CD4-positive, alpha-beta T cell treated with Interleukin-15 for 1 hour (primary cell): ENCODE data around the gene PACS2.
"Not testable (repeated sequence)": the region's sequence is repeated elsewhere in the genome, so short reads cannot be mapped to it uniquely, and the experiment has no call there.

ENCODE experiments used
- DNase-seq: peaks from one replicate; pipeline ENCODE4 v3.0.0-alpha.2; 2020

The PACS2 gene

DNA sequence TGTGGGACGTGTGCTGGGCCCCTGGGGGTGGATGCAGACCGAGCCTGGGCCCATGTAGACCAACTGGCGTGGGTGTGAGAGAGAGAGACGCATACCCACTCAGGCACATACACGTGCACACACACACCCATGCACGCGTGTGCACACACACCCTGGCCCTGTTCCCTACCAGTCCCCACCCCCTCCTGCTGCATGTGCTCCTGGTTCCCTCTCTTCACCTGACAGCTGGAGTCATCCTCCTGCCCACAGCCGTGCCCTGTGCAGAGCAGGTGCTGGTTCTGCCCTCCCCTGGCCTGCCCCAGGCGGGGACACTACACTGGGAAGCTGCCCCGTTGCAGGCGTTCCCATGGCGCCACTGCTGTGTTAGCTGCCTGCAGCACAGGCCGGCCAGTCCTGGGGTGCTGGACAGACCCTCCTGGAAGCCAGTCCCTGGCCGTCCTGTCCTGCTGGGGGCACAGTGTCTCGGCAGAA lies 18.5 kb downstream of the PACS2 start:
- DNase-seq: no peak

DNA sequence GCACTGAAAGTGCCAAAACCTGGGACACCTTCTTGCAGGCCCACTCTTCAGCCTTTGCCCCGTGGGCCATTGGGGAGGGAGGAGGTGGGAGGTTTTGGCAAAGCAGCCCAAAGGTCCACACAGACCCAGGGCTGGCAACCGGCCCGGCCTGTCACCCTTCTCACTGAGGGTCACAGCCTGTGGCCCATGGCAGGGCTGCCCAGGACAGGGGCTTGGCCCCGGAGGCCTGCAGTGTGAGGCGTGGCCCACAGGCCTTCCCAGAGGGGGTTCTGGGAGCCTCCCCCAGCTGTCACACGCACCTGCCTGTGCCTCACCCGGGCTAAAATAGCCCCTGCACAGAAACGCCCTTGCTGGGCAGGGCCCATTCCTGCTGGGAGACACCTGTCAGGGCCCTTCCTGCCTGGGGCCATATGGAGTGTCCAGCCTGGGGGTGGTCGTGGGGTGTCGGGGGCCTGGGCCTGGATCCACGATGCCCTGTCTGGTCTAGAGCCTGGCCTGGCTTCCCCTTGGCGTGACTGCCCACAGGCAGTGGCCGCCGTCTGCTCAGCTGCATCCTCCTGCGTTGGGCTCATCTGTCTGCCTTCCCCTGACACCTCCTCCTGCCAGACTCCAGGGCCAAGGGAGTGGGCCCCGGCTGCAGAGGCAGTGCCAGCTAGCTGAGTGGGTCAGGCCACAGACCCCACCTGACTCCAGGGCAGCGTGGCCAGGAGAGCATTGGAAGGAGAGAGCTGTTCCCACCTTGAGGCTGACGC lies 19.2 kb downstream of the PACS2 start:
- DNase-seq: no peak

DNA sequence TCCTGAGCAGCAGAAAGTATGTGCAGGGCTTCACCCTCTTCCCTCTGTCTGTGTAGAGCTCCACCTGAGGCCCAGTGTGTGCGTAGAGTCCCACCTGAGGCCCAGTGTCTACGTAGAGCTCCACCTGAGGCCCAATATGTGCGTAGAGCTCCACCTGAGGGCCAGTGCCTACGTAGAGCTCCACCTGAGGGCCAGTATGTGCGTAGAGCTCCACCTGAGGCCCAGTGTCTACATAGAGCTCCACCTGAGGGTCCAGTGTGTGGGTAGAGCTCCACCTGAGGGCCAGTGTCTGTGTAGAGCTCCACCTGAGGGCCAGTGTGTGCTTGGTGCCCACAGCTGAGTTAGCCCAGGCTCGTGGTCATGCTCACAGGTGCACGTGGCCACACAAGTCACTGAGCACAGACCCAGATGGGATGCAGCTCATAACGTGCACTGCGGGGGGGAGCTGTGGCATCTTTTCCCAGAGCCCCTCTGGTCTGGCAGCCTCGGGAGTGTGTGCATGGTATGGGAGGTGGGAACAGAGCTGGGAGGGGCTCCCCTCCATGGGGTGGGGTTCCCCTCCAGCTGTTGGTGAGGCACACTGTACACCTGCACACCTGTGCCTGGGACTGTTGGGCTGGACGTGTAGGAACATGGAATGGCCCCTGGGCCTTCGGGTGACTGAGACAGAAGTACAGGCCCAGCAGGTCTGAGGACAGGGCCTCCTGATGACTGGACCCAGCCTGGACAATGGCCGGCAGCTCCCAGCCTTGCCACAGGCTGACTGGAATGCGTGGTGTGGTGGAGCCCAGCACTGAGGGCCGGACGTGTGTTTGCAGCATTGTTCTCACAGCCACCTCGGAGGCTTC lies 20.1 kb downstream of the PACS2 start:
- DNase-seq: no peak

DNA sequence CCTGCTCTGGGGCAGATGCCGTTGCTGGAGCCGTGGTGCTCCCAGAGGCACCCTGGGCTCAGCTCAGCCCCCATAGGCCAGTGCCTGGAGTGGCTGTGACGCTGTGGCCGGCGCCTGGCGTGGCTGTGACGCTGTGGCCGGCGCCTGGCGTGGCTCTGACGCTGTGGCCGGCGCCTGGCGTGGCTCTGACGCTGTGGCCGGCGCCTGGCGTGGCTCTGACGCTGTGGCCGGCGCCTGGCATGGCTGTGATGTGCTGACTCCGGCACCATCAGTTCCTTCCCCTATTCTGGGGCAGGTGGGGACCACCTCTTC lies 20.6 kb downstream of the PACS2 start:
- DNase-seq: not testable (repeated sequence)

DNA sequence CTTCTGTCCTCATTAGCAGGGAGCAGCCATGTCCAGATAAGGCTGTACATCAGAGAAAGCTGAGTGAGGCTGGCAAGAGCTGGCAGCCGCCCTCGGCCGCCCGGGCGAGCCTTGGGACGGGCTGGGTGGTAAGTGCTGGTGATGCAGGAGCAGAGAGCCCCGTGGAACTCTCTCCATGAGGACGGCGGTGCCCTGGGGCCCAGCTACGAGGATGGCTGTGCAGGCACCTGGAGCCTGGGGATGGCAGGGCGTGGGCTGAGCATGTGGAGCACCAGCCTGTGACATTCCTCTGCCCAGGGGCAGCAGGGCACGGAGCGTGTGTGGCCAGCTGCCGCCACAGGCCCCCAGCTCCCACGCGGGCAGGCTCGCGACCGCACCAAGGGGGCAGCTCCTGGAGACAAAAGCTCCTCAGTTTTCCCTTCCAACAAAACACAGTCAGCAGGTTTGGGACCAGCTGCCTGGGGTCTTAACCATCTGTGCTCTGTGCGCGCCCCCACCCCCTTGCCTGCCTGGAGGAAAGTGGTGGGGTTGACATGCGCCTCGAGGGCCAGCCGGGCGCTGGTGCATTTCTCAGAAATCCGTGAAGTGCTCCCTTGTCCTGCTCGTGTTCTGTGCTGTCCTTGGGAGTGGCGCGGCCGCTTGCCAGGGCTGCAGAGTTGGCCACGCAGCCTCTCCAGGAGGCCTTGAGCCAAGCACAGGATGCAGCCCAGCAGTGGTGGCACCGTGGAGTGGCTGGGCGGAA lies 21.4 kb downstream of the PACS2 start:
- DNase-seq: no peak

DNA sequence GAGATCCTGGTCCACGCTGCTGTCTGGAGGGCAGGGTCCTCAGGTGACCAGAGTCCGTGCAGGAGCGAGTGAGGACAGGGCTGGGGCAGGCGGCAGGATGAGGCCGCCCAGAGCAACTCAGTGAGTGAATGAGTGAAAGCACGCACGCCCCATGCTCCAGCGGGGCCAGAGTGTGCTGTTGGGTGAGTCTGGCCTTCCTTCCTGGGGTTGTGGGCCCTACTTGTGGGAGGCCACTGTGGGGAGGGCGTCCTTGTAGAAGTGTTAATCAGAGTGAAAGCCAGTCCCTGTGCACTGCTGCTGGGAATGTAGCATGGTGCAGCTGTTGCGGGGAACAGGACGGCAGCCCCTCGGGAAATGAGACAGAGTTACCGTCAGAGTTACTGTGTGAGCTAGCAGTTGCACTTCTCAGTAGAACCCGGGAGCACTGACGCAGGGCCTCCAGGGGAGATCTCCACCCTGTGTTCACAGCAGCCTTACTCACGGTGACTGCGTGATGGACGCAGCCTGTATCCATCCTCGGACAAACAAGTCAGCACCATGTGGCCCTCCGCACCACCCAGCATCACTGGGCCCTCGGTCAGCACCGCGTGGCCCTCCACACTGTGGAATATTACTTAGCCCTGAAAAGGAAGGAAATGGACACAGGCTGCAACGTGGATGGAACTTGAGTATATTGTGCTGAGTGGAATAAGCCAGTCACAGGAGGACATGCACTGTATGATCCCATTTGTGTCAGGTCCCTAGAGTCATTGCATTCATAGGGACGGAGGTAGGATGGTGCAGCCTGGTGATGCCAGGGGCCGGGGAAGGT lies 22.1 kb downstream of the PACS2 start:
- no peak for DNase-seq

DNA sequence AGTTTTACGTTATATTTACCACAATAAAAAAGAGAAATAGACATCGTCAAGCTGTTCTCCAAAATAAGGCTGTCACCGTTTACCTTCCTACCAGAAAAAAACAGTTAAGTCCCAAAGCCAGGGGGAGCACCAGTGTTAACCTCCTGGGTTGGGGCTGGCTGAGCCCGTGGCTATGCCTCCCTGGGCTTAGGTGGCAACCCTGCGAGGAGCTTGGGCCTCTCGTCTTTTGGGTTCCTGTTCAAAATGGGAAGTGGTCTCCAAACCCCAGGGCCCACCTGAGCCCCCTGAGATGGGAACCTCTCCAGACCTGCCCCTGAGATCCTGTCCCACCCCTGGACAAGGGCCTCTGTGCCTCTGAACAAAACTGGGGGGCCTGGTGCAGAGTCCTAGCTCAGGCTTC lies 22.9 kb downstream of the PACS2 start:
- no peak for DNase-seq

DNA sequence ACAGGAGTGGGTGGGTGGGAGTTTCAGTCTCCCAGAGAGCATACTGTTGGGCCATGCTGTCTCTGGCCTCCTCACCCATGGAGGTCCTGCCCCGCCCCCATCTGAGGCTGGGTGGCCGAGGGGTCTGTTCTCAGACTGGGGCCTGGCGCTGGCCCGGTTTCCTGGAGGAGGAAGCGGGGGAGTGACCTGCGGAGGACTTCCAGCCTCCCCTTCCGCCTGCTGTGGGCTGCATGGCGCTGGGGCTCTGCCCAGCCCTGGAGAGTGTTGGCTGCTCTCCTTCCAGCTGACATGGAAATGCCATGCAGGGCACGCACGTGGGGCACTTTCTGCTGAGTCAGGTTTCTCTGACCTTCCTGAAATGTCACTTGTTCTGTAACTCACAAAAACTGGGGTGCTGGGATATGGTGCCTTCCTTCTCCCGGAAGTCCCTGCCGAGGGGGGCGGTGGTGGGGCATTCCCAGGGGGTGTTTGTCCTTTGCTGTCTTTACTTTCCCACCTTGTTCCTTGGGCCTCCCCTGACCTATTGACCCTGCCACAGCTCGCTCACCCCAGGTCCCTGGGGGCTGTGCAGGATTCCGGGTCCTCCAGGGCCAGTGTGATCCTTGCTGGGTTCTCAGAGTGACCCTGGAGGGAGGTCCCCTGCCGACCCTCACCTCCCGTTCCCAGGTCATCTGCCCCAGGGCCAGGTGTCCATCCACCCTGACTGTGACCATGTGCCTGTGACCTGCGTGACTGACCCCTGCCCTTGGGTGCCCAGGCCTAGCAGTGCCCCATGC lies 23.6 kb downstream of the PACS2 start:
- no peak for DNase-seq

DNA sequence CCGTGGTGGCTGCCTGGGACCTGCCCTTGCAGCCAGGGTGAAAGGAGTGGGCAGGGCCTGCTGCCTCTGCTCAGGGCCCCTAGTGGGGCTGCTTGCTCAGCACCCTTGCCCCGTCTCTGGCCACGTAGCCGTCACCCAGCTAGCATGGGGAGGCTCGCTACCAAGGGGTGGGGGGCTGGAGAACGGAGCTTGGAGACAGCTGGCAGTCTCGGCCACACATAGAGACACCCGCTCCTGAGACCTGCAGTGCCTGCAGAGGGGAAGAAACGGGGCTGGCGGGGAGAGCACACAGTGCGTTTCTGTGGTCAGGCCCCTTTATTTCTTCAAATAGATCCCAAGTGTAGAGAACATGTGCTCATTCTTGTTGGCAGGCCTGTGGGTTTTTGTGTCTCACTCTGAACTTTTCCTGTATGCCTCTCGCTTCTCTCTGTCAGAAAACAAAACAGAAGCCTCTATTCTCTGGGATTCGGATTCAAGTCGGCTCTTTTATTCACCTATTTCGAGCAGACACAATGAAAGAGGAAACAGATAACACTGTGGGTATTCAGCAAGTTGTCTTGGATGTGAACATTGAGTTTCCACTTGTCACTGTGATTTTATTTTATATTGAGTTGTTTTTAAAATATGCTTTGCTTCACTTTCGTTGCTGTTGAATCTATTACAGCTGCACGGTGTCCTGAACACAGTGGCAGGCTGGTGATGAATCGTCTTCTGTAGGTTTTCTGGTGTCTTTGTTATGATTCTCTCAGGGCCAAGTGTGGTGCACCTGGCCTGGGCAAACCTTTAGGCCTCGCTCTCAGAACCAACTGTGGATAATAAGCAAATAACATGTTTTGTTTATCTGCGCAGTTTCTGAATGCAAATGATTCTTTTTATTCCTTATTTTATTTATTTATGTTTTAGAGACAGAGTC lies 26.5 kb downstream of the PACS2 start:
- no peak for DNase-seq

DNA sequence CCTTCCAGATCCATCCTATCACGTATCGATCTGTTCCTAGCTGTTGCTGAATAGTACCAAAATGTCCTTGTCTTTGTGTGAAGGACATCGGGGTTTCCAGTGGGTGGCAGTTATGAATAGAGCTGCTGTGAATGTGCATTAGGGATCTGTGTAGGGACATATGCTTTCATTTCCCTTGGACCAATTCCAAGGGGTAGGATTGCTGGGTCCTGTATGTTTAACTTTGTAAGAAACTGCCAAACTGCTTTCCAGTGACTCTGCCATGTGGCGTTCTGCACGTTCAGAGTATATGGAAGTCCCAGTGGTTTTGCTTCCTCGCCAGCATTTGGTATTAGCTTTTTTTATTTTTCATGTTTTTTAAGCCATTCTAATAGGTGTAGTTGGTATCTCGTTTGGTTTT lies 28.6 kb downstream of the PACS2 start:
- no peak for DNase-seq

DNA sequence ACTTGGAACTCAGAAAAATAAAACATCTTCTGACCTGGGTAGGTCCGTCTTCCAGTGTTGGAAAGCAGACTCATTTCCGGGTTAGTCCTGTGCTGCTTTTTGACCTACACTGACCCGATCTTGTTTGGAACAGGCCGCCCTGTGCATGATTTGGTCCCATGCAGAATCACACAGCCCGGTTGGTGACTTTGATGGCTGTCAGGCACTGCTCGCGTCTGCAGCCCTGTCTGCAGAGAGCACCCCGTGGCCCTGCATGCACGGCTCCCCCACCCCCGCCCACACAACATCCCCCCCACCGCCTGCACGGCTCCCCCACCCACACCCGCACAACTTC lies 31.6 kb downstream of the PACS2 start:
- DNase-seq: no peak

DNA sequence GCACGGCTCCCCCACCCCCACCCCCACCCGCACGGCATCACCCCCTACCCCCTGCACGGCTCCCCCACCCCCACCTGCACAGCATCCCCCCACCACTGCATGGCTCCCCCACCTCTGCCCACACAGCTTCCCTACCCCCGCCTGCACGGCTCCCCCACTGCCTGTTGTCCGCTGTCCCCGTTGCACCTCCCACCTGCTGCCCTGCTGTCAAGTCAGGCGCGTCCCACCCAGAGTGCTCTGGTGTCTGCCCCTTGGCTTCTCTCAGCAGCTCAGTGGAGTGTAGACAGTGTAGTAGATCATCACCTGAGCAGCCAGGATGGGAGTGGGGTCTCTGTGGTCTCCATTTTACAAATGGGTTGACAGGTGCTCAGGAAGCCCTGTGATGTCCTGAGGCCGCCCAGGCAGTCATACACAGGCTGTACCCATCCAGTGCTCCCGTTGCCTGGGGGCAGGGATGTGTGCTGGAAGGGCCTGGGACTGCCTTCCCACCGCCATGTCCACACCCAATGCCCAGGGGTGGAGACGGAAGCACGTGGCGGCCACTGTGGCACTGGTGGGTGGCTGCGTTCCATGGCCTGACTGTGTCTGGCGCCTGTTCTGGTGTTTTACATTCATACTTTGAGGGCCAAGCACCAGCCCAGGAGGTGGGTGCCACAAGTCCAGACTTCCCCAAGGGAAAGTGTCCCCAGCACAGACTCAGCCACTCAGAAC lies 32.5 kb downstream of the PACS2 start:
- no peak for DNase-seq

DNA sequence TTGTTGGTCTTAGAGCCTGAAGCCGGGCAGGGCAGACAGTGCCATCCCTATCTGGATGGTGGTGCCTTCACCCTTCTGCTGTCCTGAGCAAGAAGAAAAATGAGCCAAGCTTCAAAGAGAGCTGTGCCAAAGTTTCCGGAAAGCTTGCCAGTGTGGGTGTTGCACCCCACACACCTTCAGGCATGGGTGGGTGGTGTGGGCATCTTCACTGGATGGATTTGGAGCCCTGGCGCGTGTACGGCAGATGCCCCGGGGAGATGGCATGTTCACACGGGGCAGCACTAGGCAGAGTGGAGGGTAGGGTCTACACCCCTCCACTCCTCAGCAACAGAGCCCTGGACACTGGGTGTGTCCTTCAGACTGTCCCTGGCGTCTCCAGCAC lies 33.0 kb downstream of the PACS2 start:
- no peak for DNase-seq

DNA sequence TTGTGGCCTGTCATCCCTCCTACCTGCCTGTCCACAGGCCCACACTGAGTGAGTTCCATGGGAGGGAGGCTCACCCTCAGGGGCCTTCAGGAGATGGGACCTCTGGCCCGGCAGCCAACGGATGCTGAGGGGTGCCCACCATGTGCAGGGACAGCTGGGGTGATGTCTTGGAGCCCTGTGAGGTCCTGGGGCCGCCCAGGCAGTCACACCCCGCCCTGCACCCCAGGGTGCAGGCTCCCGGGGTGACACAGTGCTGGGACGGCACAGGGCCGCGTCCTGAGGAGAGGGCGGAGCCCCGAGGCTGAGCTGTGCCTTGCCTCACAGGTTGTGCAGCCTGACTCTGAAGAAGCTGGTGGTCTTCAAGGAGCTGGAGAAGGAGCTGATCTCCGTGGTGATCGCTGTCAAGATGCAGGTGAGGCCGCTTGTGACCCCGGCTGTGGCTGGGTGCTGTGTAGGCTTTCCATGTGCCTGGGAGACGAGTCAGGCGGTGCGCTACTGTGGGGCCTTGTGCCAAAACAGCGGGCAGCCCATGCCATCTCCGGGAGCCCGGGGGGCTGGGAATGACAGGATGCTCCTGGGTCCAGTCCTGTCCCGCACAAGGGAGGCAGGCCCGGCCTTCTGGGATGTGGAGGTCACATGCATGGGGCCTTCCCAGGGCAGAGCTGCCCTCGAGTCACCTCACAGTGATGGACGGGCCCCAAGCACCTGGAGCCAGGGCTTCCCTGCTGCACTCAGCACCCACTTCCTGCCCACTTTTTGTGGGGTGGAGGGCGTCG lies 33.8 kb downstream of the PACS2 start:
- no peak for DNase-seq

DNA sequence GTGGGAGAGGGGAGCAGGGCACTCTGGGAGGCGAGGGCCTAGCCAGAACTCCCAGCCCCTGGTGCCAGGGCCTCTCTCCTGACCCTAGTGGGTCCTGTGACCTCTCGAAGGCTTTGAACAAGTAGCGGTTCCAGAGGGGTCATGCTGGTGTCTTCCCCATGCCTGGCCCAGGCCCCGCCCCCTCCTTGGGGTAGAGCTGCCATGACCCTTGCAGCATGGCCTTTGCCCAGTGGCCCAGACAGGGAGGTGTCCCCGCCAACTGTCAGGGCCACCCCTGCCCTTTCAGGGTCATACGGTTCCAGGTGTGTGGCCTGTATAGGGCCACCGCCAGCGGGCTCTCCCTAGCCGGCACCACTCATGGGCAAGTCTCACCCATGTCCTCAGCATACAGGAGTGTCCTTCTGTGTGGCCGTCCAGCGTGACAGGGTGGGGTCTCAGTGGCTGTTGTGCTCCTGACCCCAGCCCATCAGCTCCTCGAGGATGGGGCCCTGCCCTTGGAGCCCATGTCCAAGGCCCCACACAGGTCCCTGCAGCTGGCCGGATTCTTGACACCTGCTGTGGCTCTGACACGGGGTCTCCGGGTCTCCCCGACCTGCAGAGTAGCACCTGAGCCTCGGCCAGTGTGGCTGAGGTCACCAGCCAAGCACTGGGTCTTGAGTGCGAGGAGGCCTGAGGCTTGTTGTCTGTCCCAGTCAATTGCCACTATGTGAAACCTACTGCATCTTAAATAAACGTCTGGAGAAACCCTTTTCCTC lies 34.6 kb downstream of the PACS2 start:
- no peak for DNase-seq

DNA sequence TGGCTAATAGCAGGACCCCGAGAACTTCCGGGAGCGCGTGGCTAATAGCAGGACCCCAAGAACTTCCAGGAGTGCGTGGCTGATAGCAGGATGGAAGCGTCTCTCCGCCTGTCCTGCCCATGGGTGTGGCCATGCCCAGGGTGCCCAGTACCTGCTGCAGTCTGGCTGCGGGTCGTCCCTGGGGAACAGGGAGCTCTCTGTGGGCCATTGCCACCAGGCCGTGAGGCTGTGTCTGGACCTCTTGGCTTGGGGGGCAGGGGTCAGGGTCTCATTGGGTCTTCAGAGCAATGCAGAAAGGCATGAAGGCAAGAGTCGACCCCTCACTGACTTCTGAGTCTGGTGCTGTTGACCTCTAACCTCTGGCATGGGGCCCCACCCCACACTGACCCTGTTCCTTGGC lies 35.4 kb downstream of the PACS2 start:
- DNase-seq: no peak

DNA sequence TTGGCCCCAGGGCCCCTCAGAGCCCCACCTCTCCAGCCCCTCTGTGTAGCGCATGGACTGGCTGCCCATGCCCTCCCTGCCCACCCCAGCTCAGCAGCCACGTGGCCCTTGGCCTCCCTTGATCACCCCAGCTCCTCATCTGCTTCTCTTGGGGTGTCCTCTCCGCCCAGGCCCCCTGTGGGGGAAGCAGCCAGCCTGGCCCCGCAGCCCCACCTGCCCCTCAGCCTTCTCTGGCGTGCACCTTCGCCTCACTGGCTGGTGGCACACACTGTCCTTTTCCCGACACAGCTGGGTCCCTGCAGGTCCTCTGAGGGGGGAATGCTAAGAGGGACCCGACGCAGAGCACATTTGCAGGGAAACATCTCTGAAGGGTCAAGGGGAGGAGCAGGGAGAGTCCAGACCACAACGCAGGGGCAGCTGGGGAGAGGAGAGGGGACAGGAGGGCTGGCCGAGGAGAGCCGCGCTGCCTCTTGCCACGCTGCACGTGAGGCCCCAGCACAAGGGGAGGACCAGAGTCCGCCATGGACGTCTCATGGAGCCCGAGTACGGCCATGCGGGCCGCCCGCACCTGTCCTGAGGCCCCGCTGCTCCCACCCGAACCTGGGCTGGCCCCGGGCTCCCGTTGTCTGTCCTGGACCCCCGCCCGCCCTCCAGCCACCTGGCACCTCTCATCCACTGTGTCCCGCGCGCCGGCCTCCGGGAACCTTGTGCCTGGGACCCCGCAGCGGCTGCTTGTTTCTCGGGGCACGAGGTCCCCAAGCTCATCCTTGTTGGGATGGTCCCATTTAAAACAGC lies 36.1 kb downstream of the PACS2 start:
- DNase-seq: no peak

DNA sequence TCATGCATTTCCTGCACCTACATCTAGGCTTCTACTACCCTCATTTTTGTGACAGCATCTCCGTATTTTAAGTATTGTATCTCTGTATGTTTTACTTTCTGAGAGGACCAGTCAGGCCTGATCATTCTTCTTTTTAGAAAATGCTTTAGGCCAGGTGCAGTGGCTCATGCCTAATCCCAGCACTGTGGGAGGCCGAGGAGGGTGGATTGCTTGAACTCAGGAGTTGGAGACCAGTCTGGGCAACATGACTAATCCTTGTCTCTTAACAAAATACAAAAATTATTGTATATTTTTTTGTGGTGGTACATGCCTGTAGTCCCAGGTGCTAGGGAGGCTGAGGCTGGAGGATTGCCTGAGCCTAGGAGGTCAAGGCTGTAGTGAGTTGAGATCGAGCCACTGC lies 36.9 kb downstream of the PACS2 start:
- no peak for DNase-seq
